Tibial artery (tissue), 4 donors: ENCODE measurements around the gene CCDC137.

Experiments used
- DNase-seq, 2 donors: peaks; one replicate each; pipeline ENCODE4 v3.0.0-alpha.2; 2019
- H3K27ac ChIP-seq, 2 donors: fragments of 200-600 bp; sonication (generic) in 1 of 2; 1 replicate in 1 of 2; 2 replicates in 1 of 2; pipeline ENCODE4 v1.5.1; 2018 to 2019; ENCODE audit warnings: mild to moderate bottlenecking in 1 of 2
- H3K27me3 ChIP-seq, 2 donors: fragments of 200-600 bp; sonication (generic) in 1 of 2; one replicate each; pipeline versions ENCODE4 v1.5.1 to v1.6.0; 2016 to 2019
- H3K36me3 ChIP-seq, 3 donors: fragments of 200-600 bp; sonication (generic) in 2 of 3; one replicate each; pipeline ENCODE4 v1.5.1; 2016 to 2019; ENCODE audit warnings: mild to moderate bottlenecking in 2 of 3
- H3K4me1 ChIP-seq, 4 donors: fragments of 200-600 bp; sonication (generic) in 2 of 4; 1 replicate in 3 of 4; 2 replicates in 1 of 4; pipeline ENCODE4 v1.5.1; 2016 to 2019
- H3K4me3 ChIP-seq, 2 donors: fragments of 200-600 bp; sonication (generic) in 1 of 2; 1 replicate in 1 of 2; 2 replicates in 1 of 2; pipeline ENCODE4 v1.5.1; 2018 to 2019; ENCODE audit warnings: mild to moderate bottlenecking in 2 of 2
- H3K9me3 ChIP-seq, 3 donors: fragments of 200-600 bp; sonication (generic) in 1 of 3; one replicate each; pipeline ENCODE4 v1.5.1; 2016 to 2019
- intact Hi-C: fragments of 100-400 bp; cut with DNase I; formaldehyde crosslinking; loops from one replicate; pipeline ENCODE4 v1.15.0; 2023; ENCODE audit warnings: low total_unique reads
- TF ChIP-seq, protein P1 (sequence below), 2 experiments: fragments of 200-600 bp in 1 of 2; fragments of 450-650 bp in 1 of 2; IDR thresholded peaks; one replicate each; pipeline ENCODE4 v1.5.1; 2017 to 2019; ENCODE audit warnings: antibody characterized with exemption in 2 of 2, mild to moderate bottlenecking in 1 of 2, moderate library complexity in 1 of 2

CCDC137 gene

DNA sequence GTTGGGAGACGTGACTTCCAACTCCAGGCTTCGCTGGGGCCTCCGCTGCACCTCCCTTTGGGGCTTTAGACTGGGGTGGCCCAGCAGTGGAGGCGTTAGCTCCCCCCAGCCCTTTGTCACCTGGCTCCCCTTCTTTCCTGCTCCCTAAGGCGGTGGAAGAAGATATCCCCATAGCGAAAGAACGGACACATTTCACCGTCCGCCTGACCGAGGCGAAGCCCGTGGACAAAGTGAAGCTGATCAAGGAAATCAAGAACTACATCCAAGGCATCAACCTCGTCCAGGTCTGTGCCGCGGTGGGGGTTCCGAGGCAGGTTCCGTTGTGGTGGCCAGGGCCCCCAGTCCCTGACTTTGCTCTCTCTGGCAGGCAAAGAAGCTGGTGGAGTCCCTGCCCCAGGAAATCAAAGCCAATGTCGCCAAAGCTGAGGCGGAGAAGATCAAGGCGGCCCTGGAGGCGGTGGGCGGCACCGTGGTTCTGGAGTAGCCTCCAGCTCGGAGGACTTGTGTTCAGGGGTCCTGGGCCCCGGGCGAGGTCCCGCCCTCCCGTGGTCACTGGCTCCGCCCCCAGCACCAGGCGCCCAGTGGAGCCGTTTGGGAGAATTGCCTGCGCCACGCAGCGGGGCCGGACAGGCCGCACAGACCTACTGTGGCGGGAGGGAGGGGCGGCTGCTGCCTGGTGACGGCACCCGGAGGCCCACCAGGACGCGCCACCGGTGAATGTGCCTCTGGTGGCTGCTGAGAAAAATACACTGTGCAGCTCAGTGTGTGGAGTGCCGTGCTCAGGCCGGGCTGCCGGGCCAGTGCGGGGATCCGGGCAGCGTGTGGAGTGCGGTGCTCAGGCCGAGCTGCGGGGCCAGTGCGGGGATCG, 40.5 kb downstream of the CCDC137 start:
- TF ChIP-seq, protein P1, sequence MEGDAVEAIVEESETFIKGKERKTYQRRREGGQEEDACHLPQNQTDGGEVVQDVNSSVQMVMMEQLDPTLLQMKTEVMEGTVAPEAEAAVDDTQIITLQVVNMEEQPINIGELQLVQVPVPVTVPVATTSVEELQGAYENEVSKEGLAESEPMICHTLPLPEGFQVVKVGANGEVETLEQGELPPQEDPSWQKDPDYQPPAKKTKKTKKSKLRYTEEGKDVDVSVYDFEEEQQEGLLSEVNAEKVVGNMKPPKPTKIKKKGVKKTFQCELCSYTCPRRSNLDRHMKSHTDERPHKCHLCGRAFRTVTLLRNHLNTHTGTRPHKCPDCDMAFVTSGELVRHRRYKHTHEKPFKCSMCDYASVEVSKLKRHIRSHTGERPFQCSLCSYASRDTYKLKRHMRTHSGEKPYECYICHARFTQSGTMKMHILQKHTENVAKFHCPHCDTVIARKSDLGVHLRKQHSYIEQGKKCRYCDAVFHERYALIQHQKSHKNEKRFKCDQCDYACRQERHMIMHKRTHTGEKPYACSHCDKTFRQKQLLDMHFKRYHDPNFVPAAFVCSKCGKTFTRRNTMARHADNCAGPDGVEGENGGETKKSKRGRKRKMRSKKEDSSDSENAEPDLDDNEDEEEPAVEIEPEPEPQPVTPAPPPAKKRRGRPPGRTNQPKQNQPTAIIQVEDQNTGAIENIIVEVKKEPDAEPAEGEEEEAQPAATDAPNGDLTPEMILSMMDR (IDR thresholded peaks at IDR 0.05): no peak
- H3K4me3 ChIP-seq: no peak overlapping the region
- H3K4me1 ChIP-seq: peaks cover 0 to 40% (median 29%) of the 10 kb centered on the region in 4 donors
- no peak overlapping the region for H3K27ac ChIP-seq
- no peaks in the 10 kb centered on the region for H3K9me3 ChIP-seq
- peaks cover 0 to 33% (median 22%) of the 10 kb centered on the region in 3 donors for H3K36me3 ChIP-seq
- intact Hi-C loops: no loop called here
- DNase-seq: no peak
- H3K27me3 ChIP-seq: peaks cover 0 to 7% of the 10 kb centered on the region in 2 donors

DNA sequence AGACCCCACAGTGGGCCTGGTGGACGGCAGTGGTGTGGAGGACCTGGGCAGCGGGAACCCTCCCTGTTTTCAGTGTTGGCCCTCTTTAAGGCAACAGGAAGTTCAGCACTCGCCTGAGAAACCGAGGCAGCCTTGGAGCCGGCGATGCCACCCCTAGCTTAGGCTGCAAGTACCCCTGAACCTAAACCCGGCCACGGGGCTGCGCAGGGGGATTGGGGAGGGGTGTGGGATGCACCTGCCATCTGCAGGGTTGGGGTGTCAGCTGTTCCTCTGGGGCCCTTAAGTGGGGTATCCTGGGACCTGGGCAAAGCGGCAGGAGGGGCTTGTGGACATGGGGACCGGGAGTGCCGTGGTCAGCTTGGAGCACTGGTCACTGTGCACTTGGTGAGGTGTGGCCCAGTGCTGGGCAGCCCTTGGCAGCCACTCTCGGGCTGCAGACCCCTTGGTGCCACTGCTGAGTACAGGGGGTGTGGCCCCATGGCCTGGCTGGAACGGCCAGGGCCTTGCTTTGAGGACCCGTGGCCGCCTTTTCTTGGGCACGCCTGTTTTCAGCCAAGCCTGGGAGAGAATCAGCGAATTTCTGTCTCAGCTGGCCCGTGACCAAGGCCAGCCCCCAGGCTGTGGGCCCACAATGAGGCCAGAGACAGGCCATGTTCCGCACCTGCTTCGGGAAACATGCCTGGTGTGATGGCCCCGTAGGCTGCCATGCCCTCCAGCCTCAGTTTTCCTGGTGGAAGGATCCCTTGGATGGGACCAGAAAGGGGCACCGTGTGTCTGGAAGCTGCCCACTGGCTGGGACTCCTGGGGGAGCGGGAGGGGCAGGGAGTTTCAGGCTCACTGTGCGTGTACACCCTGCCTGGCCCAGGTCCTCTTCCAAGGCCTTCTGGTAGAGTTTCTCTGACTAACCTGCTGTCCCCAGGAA, 41.4 kb downstream of the CCDC137 start:
- Histone ChIP-seq H3K4me3 (no peak overlapping the region), H3K27ac (no peak overlapping the region), H3K36me3 (peaks cover 0 to 33% (median 22%) of the 10 kb centered on the region in 3 donors), H3K27me3 (peaks cover 0 to 7% of the 10 kb centered on the region in 2 donors), H3K4me1 (peaks cover 0 to 39% (median 29%) of the 10 kb centered on the region in 4 donors), H3K9me3 (no peaks in the 10 kb centered on the region)
- TF ChIP-seq, protein P1 (IDR thresholded peaks at IDR 0.05): no peak
- no peak for DNase-seq
- intact Hi-C loops: no loop called here

DNA sequence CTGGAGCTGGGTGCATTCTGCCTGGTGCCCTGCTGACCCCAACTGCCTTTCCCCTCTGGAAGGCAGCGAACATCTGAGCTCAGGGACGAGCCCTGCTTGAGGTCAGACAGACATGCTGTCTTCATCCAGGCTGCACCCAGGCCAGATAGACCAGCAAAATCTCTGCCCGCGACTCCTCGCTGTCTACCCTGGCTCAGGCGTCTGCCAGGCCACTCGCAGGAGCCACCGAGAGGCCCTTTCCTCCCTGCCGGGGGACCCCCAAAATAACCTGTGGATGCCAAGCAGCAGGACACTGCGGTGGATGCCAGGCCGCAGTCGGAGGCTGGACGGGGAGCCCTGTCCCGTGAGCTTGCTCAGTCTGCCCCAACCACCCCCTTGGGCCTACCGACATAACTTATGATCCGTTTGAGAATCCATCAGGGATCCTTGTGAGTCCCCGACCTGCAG, 42.2 kb downstream of the CCDC137 start:
- Histone ChIP-seq H3K4me3 (no peak overlapping the region), H3K27me3 (peaks cover 0 to 7% of the 10 kb centered on the region in 2 donors), H3K36me3 (peaks cover 0 to 33% (median 22%) of the 10 kb centered on the region in 3 donors), H3K27ac (no peak overlapping the region), H3K4me1 (peaks cover 0 to 42% (median 32%) of the 10 kb centered on the region in 4 donors), H3K9me3 (no peaks in the 10 kb centered on the region)
- TF ChIP-seq, protein P1 (IDR thresholded peaks at IDR 0.05): no peak
- intact Hi-C loops: no loop called here
- DNase-seq: no peak

DNA sequence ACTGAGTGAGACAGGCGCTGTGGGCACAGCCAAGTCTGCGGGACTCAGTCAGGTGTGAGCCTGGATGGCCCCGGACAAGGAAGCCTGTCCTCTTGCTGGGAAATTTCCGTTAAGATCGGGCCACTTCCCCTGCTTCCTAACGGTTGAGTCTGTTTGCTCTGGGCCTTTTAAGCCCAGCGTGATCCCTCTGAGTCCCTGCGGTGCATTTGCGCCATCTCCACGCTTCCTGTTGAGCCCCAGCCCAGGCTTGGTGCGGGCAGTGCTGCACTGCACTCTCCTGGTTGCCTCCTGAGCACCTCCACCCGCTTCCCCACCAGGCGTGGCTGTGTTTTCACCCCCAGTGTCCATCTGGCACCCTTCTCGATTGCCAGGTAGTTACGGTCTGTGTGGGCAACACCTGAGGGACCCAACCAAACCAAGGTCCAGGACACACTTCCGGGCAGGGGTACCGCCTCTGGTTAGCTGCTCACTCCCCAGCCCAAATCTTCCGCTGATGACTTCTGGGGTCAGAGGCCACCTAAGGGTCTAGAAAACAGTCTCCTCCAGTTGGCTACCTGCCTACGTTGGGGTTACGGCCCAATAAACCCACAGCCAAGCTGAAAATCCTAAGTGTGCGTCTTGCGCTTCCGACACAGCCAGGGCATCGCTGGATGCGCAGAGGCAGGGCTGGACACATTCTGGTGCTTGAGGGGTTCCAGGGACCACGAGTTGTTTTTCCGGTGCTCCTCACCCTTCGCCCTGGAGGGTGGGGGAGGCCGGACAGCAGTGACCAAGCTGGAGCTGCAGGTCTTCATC, 44.2 kb downstream of the CCDC137 start:
- peak overlapping the region in 1 of 2 donors; percentile 46 for H3K27ac ChIP-seq
- H3K36me3 ChIP-seq: peaks cover 0 to 26% (median 19%) of the 10 kb centered on the region in 3 donors
- no peak for DNase-seq
- intact Hi-C loops: no loop called here
- H3K9me3 ChIP-seq: no peaks in the 10 kb centered on the region
- H3K4me3 ChIP-seq: peak overlapping the region; percentile 64 to 92
- peaks cover 0 to 7% of the 10 kb centered on the region in 2 donors for H3K27me3 ChIP-seq
- H3K4me1 ChIP-seq: peaks cover 0 to 43% (median 25%) of the 10 kb centered on the region in 4 donors
- TF ChIP-seq, protein P1 (IDR thresholded peaks at IDR 0.05): no peak
